ENCODE measurements around the gene LIX1. TPM values are rescaled to one million over a fixed set of nuclear protein-coding genes. Genes with fewer than 3 reads are reported as not detected.

The LIX1 gene
- total RNA-seq, 1 experiment from 2014 or later: not detected

- H3K27me3 Mint-ChIP-seq (ENCODE audit: low read depth): no peaks in the 10 kb centered on the region
- ATAC-seq: no peak
Observed at GRCh38 chr5:97074859-97075489, 67.4 kb downstream of the LIX1 start.

More at GRCh38 chr5:97074859-97075489, 67.4 kb downstream of the LIX1 start:
- Mint-ChIP-seq H3K4me1 (no peaks in the 10 kb centered on the region), H3K9me3 (no peaks in the 10 kb centered on the region), H3K27ac (no peak overlapping the region), H3K4me3 (no peak overlapping the region), H3K36me3 (no peaks in the 10 kb centered on the region)
- no peak for DNase-seq (ENCODE audit: low spot score)
- no peak for TF ChIP-seq MXD4 (CRISPR knock-in tag; IDR thresholded peaks at IDR 0.05; ENCODE audit: borderline replicate concordance)
- no peak for TF ChIP-seq TEAD4 (CRISPR knock-in tag; IDR thresholded peaks at IDR 0.05)
- no peak for TF ChIP-seq E2F1 (CRISPR knock-in tag; IDR thresholded peaks at IDR 0.05)
- TF ChIP-seq, protein P1, sequence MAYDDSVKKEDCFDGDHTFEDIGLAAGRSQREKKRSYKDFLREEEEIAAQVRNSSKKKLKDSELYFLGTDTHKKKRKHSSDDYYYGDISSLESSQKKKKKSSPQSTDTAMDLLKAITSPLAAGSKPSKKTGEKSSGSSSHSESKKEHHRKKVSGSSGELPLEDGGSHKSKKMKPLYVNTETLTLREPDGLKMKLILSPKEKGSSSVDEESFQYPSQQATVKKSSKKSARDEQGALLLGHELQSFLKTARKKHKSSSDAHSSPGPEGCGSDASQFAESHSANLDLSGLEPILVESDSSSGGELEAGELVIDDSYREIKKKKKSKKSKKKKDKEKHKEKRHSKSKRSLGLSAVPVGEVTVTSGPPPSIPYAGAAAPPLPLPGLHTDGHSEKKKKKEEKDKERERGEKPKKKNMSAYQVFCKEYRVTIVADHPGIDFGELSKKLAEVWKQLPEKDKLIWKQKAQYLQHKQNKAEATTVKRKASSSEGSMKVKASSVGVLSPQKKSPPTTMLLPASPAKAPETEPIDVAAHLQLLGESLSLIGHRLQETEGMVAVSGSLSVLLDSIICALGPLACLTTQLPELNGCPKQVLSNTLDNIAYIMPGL (CRISPR knock-in tag; IDR thresholded peaks at IDR 0.05): no peak
- no peak for TF ChIP-seq ESRRA (CRISPR knock-in tag; IDR thresholded peaks at IDR 0.05; ENCODE audit: borderline replicate concordance)
- TF ChIP-seq ZBTB21 (CRISPR knock-in tag; IDR thresholded peaks at IDR 0.05; ENCODE audit: borderline replicate concordance): no peak
- no peak for TF ChIP-seq SMAD3 (CRISPR knock-in tag; IDR thresholded peaks at IDR 0.05; ENCODE audit: borderline replicate concordance)
- TF ChIP-seq, protein P2, sequence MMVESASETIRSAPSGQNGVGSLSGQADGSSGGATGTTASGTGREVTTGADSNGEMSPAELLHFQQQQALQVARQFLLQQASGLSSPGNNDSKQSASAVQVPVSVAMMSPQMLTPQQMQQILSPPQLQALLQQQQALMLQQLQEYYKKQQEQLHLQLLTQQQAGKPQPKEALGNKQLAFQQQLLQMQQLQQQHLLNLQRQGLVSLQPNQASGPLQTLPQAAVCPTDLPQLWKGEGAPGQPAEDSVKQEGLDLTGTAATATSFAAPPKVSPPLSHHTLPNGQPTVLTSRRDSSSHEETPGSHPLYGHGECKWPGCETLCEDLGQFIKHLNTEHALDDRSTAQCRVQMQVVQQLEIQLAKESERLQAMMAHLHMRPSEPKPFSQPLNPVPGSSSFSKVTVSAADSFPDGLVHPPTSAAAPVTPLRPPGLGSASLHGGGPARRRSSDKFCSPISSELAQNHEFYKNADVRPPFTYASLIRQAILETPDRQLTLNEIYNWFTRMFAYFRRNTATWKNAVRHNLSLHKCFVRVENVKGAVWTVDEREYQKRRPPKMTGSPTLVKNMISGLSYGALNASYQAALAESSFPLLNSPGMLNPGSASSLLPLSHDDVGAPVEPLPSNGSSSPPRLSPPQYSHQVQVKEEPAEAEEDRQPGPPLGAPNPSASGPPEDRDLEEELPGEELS (CRISPR knock-in tag; IDR thresholded peaks at IDR 0.05): no peak
- TF ChIP-seq ATF6 (CRISPR knock-in tag; IDR thresholded peaks at IDR 0.05): no peak
- TF ChIP-seq, protein P3, sequence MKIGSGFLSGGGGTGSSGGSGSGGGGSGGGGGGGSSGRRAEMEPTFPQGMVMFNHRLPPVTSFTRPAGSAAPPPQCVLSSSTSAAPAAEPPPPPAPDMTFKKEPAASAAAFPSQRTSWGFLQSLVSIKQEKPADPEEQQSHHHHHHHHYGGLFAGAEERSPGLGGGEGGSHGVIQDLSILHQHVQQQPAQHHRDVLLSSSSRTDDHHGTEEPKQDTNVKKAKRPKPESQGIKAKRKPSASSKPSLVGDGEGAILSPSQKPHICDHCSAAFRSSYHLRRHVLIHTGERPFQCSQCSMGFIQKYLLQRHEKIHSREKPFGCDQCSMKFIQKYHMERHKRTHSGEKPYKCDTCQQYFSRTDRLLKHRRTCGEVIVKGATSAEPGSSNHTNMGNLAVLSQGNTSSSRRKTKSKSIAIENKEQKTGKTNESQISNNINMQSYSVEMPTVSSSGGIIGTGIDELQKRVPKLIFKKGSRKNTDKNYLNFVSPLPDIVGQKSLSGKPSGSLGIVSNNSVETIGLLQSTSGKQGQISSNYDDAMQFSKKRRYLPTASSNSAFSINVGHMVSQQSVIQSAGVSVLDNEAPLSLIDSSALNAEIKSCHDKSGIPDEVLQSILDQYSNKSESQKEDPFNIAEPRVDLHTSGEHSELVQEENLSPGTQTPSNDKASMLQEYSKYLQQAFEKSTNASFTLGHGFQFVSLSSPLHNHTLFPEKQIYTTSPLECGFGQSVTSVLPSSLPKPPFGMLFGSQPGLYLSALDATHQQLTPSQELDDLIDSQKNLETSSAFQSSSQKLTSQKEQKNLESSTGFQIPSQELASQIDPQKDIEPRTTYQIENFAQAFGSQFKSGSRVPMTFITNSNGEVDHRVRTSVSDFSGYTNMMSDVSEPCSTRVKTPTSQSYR (CRISPR knock-in tag; IDR thresholded peaks at IDR 0.05): no peak
- TF ChIP-seq, protein P4, sequence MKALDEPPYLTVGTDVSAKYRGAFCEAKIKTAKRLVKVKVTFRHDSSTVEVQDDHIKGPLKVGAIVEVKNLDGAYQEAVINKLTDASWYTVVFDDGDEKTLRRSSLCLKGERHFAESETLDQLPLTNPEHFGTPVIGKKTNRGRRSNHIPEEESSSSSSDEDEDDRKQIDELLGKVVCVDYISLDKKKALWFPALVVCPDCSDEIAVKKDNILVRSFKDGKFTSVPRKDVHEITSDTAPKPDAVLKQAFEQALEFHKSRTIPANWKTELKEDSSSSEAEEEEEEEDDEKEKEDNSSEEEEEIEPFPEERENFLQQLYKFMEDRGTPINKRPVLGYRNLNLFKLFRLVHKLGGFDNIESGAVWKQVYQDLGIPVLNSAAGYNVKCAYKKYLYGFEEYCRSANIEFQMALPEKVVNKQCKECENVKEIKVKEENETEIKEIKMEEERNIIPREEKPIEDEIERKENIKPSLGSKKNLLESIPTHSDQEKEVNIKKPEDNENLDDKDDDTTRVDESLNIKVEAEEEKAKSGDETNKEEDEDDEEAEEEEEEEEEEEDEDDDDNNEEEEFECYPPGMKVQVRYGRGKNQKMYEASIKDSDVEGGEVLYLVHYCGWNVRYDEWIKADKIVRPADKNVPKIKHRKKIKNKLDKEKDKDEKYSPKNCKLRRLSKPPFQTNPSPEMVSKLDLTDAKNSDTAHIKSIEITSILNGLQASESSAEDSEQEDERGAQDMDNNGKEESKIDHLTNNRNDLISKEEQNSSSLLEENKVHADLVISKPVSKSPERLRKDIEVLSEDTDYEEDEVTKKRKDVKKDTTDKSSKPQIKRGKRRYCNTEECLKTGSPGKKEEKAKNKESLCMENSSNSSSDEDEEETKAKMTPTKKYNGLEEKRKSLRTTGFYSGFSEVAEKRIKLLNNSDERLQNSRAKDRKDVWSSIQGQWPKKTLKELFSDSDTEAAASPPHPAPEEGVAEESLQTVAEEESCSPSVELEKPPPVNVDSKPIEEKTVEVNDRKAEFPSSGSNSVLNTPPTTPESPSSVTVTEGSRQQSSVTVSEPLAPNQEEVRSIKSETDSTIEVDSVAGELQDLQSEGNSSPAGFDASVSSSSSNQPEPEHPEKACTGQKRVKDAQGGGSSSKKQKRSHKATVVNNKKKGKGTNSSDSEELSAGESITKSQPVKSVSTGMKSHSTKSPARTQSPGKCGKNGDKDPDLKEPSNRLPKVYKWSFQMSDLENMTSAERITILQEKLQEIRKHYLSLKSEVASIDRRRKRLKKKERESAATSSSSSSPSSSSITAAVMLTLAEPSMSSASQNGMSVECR (CRISPR knock-in tag; IDR thresholded peaks at IDR 0.05; ENCODE audit: borderline replicate concordance): no peak
- TF ChIP-seq NR3C1 (CRISPR knock-in tag; conservative IDR thresholded peaks at IDR 0.05; ENCODE audit: low read depth): no peak
- TF ChIP-seq NR1H2 (CRISPR knock-in tag; IDR thresholded peaks at IDR 0.05): no peak
- CTCF ChIA-PET: no interaction called here
- POLR2A ChIA-PET: interaction anchor here (0.6 kb wide), 1 partner anchor 267 kb away, joined by 3 read pairs; the partner anchor contains the start of gene ERAP1
